ENCODE measurements around the gene PODNL1.

DNA sequence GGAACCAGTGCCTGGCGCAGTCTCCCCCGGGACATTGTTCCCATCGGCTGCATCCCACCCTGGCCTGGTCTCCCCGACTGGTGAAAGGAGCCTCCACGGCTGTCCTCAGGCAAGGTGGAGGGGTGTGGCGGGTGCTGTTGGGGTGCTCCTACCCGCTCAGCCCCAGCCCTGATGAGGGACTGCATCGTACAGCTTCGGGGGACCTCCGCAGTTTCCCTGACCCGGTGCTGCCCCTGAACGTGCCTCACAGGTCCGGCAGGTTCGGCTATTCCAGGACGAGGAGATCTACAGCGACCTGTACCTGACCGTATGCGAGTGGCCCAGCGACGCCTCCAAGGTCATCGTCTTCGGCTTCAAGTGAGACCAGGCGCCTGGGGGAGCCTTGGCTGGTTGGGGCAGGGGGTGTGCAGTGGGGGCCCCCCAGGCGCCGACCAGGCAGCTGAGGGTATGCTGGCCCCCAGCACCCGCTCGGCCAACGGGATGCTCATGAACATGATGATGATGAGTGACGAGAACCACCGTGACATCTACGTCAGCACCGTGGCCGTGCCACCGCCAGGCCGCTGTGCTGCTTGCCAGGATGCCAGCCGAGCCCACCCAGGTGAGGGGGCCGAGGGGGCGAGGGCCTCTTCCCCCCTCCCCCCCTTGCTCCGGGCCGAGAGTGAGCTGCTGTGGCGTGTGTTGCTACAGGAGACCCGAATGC, 17.6 kb upstream of the PODNL1 start:
- no peak for TF ChIP-seq POLR2AphosphoS5 (IDR thresholded peaks at IDR 0.05)
- TF ChIP-seq, protein P1, sequence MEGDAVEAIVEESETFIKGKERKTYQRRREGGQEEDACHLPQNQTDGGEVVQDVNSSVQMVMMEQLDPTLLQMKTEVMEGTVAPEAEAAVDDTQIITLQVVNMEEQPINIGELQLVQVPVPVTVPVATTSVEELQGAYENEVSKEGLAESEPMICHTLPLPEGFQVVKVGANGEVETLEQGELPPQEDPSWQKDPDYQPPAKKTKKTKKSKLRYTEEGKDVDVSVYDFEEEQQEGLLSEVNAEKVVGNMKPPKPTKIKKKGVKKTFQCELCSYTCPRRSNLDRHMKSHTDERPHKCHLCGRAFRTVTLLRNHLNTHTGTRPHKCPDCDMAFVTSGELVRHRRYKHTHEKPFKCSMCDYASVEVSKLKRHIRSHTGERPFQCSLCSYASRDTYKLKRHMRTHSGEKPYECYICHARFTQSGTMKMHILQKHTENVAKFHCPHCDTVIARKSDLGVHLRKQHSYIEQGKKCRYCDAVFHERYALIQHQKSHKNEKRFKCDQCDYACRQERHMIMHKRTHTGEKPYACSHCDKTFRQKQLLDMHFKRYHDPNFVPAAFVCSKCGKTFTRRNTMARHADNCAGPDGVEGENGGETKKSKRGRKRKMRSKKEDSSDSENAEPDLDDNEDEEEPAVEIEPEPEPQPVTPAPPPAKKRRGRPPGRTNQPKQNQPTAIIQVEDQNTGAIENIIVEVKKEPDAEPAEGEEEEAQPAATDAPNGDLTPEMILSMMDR (IDR thresholded peaks at IDR 0.05), result no peak

Data from upper lobe of left lung (tissue), 4 donors.